Cardiac fibroblast (primary cell): Measurements from ENCODE around the gene FOXN3.

Source experiments
- DNase-seq, 2 donors: peaks; one replicate each; pipeline versions ENCODE4 v3.0.0 to v3.0.0-alpha.2; 2010; ENCODE audit warnings: low read depth in 2 of 2
- H3K4me3 ChIP-seq, 2 donors: replicated peaks in 1 of 2; 1 replicate in 1 of 2; 2 replicates in 1 of 2; pipeline ENCODE4 v1.5.1; 2011; ENCODE audit warnings: low read depth in 2 of 2, low read length in 2 of 2, mild to moderate bottlenecking in 2 of 2, moderate library complexity in 1 of 2
- TF ChIP-seq, protein P1 (sequence below): IDR thresholded peaks from one replicate; pipeline ENCODE4 v1.5.1; 2011; ENCODE audit warnings: low read depth, mild to moderate bottlenecking, low read length, inconsistent platforms

The FOXN3 gene

GRCh38 chr14:89379006-89379405, 38.0 kb downstream of the FOXN3 start:
- no peak overlapping the region for H3K4me3 ChIP-seq
- DNase-seq, result no peak
- TF ChIP-seq, protein P1, sequence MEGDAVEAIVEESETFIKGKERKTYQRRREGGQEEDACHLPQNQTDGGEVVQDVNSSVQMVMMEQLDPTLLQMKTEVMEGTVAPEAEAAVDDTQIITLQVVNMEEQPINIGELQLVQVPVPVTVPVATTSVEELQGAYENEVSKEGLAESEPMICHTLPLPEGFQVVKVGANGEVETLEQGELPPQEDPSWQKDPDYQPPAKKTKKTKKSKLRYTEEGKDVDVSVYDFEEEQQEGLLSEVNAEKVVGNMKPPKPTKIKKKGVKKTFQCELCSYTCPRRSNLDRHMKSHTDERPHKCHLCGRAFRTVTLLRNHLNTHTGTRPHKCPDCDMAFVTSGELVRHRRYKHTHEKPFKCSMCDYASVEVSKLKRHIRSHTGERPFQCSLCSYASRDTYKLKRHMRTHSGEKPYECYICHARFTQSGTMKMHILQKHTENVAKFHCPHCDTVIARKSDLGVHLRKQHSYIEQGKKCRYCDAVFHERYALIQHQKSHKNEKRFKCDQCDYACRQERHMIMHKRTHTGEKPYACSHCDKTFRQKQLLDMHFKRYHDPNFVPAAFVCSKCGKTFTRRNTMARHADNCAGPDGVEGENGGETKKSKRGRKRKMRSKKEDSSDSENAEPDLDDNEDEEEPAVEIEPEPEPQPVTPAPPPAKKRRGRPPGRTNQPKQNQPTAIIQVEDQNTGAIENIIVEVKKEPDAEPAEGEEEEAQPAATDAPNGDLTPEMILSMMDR, result no peak

- DNase-seq, result peak in 1 of 2 donors; percentile 86
- TF ChIP-seq, protein P1, result no peak
- H3K4me3 ChIP-seq, result no peak overlapping the region
Observed at GRCh38 chr14:89378119-89378518, 38.9 kb downstream of the FOXN3 start.

DNA sequence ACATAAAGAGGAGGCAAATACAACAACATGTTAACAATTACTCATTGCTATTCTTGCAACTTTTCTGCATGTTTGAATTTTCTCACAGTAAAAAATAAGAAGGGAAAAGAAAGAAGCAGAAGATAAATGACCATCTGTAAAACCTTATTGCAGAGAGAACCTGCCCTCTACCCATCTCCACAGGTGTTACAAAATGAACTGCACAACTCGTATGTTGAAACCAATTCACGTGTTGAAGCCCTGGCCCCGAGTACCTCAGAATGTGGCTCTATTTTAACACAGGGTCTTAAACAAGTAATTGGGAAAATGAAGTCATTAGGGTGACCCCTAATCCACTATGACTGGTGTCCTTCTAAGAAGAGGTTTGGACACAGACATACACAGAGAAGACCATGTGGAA, 39.5 kb downstream of the FOXN3 start:
- no peak overlapping the region for H3K4me3 ChIP-seq
- DNase-seq, result no peak
- TF ChIP-seq, protein P1, result no peak

- no peak overlapping the region for H3K4me3 ChIP-seq
- no peak for DNase-seq
- TF ChIP-seq, protein P1, result no peak
Observed at GRCh38 chr14:89374908-89375307, 42.1 kb downstream of the FOXN3 start.

GRCh38 chr14:89373185-89373584, 43.8 kb downstream of the FOXN3 start:
- no peak for DNase-seq
- H3K4me3 ChIP-seq, result no peak overlapping the region
- TF ChIP-seq, protein P1, result no peak

DNA sequence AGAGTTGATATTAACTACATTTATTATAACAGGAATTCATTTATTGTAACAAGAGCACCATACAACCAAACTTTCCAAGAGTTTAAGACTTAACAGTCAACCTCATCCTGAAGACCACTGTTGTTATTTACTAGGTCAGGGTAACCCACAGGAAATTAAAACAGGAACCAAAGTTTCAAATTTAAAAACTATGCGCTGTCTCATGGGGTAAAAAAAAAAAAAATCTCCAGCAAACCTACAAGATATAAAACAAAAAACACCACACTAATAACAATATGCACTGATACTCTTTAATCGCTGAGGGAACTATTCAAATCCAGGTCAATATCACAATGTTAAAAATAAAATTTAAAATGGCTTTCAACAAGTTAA, 44.5 kb downstream of the FOXN3 start:
- DNase-seq, result no peak
- TF ChIP-seq, protein P1, result no peak
- H3K4me3 ChIP-seq, result no peak overlapping the region

DNA sequence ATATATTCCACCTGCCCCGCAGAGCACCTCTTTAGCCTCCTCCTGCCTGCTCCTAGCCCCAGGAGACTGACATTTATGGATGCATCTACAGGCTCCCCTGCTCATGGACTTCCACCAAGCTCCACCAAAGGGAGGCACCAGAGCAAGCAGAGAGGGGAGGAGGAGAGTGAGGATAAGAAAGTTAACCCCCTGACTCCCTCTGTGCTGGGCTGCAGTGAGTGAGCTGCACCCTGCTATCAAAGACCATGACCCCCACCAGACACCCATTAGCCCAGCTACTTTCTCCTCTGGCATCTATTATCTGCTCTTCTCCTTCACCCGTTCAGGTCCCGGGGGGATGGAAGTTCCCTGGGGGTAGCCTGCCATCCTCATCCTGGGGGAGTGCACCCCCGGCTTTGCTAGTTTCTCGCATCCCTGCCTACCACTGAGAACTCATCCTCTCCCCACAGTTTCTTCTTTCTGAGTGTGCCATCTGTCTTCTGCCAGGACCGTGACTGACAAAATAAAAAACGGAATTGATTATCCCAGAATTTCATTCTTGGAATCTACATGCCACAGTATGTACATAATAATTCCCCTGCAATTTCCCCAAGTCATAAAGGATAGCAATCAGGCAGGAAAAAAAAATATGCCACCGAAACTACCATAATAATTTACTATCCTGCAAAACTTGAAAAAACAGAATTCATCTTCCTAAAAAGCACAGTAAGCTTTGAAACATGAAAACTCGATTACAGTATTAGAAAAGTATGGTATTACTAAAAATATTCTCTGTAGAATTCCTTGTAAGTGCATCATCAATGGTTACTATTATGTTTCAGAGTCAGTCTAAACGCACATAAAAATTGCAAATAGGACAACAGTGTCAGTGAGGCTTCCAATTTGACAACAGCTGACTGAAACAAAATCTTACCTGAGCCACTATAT, 45.2 kb downstream of the FOXN3 start:
- DNase-seq, result peak in 1 of 2 donors; percentile 48
- TF ChIP-seq, protein P1, result no peak
- no peak overlapping the region for H3K4me3 ChIP-seq
